LNCaP clone FGC (cell line): ENCODE measurements around the gene HIF3A.

Experiments
- DNase-seq: peaks from one replicate; pipeline ENCODE4 v3.0.0-alpha.2; 2011; ENCODE audit warnings: low read depth
- H3K4me3 ChIP-seq: 2 replicates; pipeline ENCODE4 v1.5.1; 2011; ENCODE audit warnings: mild to moderate bottlenecking, low read depth, low read length, control low read depth
- CTCF ChIP-seq: IDR thresholded peaks from 2 replicates; pipeline ENCODE4 v1.5.1; 2012; ENCODE audit warnings: mild to moderate bottlenecking; ENCODE audit not compliant: control insufficient read depth, insufficient read depth; ENCODE audit errors: extremely low read depth

HIF3A gene

GRCh38 chr19:46284635-46285034, 12.2 kb upstream of the HIF3A start:
- no peak overlapping the region for H3K4me3 ChIP-seq
- no peak for TF ChIP-seq CTCF
- no peak for DNase-seq

GRCh38 chr19:46287585-46287984, 9.3 kb upstream of the HIF3A start:
- TF ChIP-seq CTCF, result no peak
- no peak for DNase-seq
- H3K4me3 ChIP-seq, result no peak overlapping the region

GRCh38 chr19:46288896-46289588, 7.8 kb upstream of the HIF3A start:
- no peak for DNase-seq
- no peak overlapping the region for H3K4me3 ChIP-seq
- TF ChIP-seq CTCF, result no peak

- no peak for DNase-seq
- no peak for TF ChIP-seq CTCF
- H3K4me3 ChIP-seq, result no peak overlapping the region
Measured at GRCh38 chr19:46289724-46290619, 6.9 kb upstream of the HIF3A start.

GRCh38 chr19:46291829-46292228, 5.0 kb upstream of the HIF3A start:
- H3K4me3 ChIP-seq, result no peak overlapping the region
- DNase-seq, result no peak
- no peak for TF ChIP-seq CTCF

- TF ChIP-seq CTCF, result no peak
Measured at GRCh38 chr19:46294494-46294893, 2.3 kb upstream of the HIF3A start.

More at GRCh38 chr19:46294494-46294893, 2.3 kb upstream of the HIF3A start:
- no peak overlapping the region for H3K4me3 ChIP-seq
- DNase-seq, result no peak
